22Rv1 (cell line): ENCODE data around the gene AFF1.

Source experiments
- CTCF ChIP-seq: fragments of 450-650 bp; IDR thresholded peaks from 2 replicates; pipeline ENCODE4 v1.5.1; 2017; ENCODE audit warnings: mild to moderate bottlenecking
- ZFX ChIP-seq: fragments of 450-650 bp; IDR thresholded peaks from 2 replicates; pipeline ENCODE4 v1.6.1; 2017; ENCODE audit warnings: antibody characterized with exemption, borderline replicate concordance

DNA sequence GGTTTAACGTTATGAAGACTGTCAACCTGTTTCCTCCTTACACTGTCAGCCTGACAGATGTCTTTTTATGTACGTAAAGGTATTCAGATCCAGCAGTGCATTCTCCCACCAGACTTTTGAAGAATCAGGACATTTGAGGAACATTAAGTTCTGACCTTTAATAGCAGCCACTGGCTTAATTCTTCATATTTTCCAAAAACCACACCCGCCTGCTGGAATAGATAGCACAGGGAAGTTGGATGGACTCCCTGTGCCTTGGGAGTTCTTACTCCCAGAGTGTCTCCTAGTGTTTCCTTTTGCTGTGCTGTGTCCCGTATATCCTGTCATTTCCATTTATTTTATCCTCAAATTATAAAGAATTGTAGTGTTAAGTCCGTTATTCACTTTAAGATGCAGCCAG is 94.5 kb downstream of the AFF1 start:
- TF ChIP-seq CTCF = no peak
- TF ChIP-seq ZFX = no peak
